HG02943 (cell line): Measurements from ENCODE around the gene FNTB.

ENCODE experiments used
- ATAC-seq: cut with Tn5 transposase; IDR thresholded peaks from one replicate; pipeline ENCODE4 v1.9.1; 2021; ENCODE audit warnings: mild to moderate bottlenecking, low read depth, moderate library complexity; ENCODE audit not compliant: unreplicated experiment

Gene FNTB, protein sequence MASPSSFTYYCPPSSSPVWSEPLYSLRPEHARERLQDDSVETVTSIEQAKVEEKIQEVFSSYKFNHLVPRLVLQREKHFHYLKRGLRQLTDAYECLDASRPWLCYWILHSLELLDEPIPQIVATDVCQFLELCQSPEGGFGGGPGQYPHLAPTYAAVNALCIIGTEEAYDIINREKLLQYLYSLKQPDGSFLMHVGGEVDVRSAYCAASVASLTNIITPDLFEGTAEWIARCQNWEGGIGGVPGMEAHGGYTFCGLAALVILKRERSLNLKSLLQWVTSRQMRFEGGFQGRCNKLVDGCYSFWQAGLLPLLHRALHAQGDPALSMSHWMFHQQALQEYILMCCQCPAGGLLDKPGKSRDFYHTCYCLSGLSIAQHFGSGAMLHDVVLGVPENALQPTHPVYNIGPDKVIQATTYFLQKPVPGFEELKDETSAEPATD

GRCh38 chr14:64986648-64987437 is at the start of gene FNTB:
FNTB (plus strand) TSS chr14:64986895; CDS start chr14:64986954, 59 bp downstream.
- peak; percentile 91 for ATAC-seq

GRCh38 chr14:64937171-64937820 is 49.4 kb upstream of the FNTB start:
- ATAC-seq: no peak

DNA sequence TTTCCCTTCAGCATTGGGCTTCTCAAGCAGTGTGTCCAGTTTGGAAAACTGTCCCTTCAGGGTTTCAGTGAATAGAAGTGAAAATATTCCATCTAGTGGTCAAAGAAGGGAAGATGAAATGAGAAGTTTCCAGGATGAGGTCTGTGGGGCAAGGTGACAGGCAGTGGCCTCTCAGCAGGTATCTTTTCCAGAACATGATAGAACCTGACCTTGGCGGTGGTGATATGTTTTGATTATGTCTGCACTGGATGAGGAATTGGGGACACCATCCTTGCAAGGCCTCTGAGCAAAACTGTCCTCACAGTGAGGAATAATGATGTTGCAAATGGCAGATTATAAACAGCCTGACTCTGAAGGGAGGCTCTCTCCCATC is 48.9 kb upstream of the FNTB start:
- no peak for ATAC-seq

- no peak for ATAC-seq
Measured at GRCh38 chr14:64938972-64939816, 47.5 kb upstream of the FNTB start.

DNA sequence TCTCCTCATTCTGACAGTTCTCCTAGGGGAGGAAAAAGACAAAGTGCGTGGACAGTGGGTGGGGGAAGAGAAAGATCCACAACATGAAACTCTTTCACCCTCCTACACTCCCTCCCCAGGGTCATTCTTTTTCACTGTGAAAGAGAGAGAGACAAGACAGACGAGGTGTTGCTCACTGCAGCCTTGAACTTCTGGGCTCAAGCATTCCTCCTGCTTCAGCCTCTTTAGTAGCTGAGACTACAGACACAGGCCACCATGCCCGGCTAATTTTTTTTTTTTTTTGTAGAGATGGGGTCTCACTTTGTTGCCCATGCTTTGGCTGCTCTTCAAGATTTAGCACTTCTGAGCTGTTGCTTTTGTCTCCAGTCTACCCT is 46.9 kb upstream of the FNTB start:
- no peak for ATAC-seq

DNA sequence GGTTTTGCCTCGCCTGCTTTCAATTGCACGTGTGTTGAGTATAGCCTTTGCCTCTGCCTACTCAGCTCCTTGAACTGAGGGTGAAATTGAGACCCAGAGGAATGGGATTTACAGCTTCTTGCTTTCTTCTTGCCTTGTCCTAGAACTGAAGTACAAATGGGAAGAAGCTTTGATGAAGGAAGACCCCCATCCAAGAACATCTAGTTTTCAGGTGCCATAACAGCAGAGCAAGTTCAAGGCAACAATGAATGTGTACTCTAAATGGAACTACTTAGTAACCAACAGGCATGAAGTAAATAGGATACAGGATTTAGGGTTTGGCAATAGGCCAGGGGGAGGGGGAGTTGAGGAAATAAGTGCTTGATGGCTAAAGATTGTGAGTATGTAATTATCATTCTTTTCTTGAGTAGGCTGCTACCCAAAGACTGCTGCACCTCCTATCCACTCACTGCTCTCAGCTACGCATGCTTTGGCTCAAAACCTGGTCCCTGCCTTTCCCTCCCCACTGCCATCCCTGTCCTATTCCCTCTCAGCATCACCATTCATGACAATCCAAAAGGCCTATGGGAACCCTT is 46.3 kb upstream of the FNTB start:
- ATAC-seq: no peak

DNA sequence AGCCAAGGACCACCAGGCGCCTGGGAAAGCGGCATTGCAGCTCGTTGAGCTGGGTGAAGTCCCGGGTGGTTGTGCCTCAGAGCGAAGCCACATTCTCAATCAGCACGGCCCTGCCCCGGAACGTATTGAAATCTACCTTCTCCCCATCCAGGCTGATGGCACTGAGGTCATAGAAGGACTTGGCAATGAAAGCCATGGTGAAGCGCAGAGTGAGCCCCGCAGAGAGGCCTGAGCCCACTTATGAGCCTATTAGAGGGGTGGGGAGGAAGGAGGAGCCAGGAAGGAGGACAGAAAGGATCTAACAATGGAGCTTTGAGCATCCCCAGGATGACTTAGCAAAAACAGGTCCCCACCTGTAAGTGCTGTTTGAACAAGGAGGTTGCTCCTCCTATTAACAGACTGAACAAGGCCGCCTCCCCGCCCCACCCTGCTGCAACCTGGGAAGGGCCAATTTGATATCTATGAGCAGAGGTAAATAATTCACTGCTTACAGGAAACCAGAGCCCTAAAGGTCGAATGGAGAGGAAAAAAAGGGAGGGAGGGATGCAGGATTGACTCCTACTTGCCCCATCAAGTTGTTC is 44.1 kb upstream of the FNTB start, which contains the start of gene GPX2:
GPX2 (minus strand) TSS at position 215 of the 581 bp plus-strand sequence; CDS start at position 196, 19 bp downstream.
- no peak for ATAC-seq

DNA sequence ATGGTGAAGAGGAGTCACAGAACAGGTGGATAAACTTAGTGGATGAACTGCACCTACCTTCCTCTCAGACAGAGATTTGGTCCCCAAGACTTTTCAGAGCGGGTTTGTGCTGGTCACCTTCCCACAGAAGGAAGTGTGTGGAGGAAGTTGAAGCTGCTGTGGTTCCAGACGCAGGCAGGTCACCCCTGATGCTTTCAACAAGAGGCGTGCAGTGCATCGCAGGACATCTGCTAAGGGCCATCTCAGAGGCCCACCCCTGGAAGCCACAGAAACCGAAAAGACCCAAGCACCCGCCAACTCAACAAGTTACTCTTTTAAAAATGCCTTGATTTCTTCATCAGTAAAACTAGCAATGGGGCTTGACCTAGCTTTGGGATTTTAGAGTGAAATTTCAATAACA is 43.1 kb upstream of the FNTB start:
- ATAC-seq: no peak

- no peak for ATAC-seq
Measured at GRCh38 chr14:64944041-64944440, 42.7 kb upstream of the FNTB start.

DNA sequence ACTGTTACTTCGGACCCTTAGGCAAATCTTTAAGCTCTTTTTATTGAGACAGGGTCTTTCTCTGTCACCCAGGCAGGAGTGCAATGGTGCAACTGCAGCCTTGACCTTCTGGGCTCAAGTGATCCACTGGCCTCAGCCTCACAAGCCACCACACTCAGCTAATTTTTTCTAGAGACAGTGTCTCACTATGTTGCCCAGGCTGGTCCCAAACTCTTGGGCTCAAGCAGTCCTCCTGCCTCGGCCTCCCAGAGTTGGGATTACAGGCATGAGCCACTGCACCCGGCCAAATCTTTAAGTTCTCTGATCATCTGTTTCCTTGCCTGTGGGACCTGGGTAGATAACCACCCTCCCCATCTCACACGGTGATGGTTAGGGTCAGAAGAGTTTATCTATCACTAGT is 41.8 kb upstream of the FNTB start:
- ATAC-seq: no peak

- no peak for ATAC-seq
Measured at GRCh38 chr14:64945431-64946178, 41.1 kb upstream of the FNTB start.

GRCh38 chr14:64946310-64947045 is 40.2 kb upstream of the FNTB start:
- no peak for ATAC-seq

DNA sequence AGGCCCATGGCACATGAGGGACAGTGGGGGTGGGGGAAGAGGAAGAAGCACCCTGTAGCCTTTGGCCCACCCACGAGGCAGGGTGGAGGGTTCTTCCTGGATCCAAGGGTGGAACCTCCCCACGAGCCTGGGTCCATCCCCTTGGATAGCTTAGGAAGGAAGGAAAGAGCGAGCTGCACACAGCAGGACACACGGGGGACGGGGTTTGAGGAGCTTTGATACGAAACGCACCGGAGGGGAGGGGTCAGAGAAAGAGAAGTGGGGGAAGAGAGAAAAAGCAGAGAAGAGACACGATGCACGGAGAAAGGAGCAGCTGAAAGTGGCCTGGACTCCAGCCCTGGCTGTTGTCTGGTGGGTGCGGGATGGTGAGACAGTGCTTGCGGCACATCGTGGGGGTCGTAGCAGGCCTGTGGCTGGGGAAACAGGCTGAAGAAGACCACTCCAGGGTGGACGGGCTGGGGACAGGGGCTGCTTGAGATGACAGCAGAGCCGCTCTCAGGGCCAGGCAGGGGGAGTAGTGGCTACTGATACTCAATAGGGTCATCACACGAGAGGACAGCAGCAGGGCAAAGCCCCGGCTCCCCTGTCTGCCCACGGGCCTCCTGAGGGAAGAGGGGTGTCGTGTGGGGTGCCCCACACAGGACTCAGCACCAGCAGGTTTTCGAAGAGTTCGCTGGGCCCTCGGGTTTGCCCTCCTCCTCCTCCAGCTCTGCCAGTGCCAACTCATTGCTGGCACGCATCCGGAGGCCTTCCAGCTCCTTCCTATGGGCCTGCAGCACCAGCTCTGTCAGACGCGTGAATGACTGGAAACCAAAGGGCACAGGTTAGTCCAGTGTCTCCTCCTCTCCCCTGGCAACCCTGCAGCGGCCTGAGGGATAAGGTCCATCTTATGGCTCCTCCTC is 38.7 kb upstream of the FNTB start:
- ATAC-seq: no peak

GRCh38 chr14:64948612-64949210 is 38.0 kb upstream of the FNTB start:
- no peak for ATAC-seq

DNA sequence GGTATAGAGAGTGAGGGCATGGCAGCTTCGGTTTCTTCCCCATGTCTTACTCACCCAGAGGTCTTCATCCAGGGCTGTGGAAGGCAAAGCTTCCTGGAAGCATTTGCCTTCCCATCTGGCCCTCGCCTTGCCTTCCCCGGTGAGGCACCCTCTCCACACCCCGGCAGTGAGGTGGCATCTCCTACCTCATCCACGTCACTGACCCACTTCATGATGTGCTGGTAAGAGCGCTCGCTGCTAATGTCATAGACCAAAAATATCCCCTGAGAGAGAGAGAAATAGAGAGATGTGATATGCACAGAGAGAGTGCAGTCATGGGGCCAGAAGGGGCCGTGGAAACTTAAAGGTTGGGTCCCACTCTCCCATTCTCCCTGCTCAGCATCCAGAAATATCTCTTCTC is 35.8 kb upstream of the FNTB start:
- ATAC-seq: no peak

DNA sequence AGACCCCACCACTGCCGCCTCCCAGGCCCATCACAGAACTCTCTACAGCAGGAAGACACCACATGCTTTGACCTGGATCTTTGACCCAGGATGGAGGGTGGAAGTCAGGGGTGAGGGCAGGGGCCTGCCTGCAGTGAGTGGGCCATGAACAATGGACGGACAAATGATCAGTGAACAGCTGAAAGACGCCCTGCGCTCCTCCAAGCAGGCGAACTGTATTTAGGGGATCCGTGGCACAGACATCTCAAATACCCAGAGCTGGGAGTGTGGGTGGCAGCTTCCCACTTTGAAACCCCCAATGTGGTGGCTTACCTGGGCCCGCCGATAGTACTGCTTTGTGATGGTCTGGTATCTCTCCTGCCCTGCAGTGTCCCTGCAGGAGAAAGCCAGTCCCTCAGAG is 35.4 kb upstream of the FNTB start:
- no peak for ATAC-seq

DNA sequence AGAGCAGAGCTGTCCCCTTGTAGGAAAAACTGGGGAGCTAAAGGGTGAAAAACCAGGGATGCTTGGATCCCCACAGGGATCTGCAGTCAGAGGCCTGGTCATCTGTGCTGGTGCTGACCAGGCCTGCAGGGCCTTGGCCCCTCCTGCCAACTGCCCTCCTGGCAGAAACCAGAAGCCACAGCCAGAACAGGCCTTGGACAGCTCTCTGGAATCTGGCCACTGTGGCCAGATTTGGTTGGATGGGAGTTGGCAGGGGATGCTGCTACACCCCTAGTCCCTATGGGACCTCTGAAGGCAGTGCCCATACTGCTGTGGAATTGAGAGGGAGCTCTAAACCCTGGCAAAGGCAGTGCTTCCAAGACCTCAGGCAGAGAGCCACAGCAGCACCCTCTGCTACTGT is 35.0 kb upstream of the FNTB start:
- no peak for ATAC-seq
